Endothelial cell (in vitro differentiated cells): Measurements from ENCODE around the gene CFAP251. TPM values are rescaled to one million over a fixed set of nuclear protein-coding genes. Genes with fewer than 3 reads are reported as not detected.
"Not testable (repeated sequence)": the region's sequence is repeated elsewhere in the genome, so short reads cannot be mapped to it uniquely, and the experiment has no call there.

ENCODE experiments used
- DNase-seq: peaks from one replicate; pipeline ENCODE4 v3.0.0; 2021; ENCODE audit warnings: low spot score
- H3K27ac Mint-ChIP-seq: one replicate; pipeline ENCODE4 v1.8.0; 2021; ENCODE audit warnings: mixed read lengths, inconsistent platforms; ENCODE audit not compliant: unreplicated experiment
- H3K27me3 Mint-ChIP-seq: one replicate; pipeline ENCODE4 v1.8.0; 2021; ENCODE audit warnings: mild to moderate bottlenecking, moderate library complexity, mixed read lengths, inconsistent platforms; ENCODE audit not compliant: unreplicated experiment
- H3K36me3 Mint-ChIP-seq: one replicate; pipeline ENCODE4 v1.8.0; 2021; ENCODE audit warnings: mild to moderate bottlenecking, low read depth, mixed read lengths, inconsistent platforms; ENCODE audit not compliant: unreplicated experiment
- H3K4me1 Mint-ChIP-seq: one replicate; pipeline ENCODE4 v1.8.0; 2021; ENCODE audit warnings: mild to moderate bottlenecking, mixed read lengths, inconsistent platforms; ENCODE audit not compliant: unreplicated experiment
- H3K4me3 Mint-ChIP-seq: one replicate; pipeline ENCODE4 v1.8.0; 2021; ENCODE audit warnings: mild to moderate bottlenecking, mixed read lengths, inconsistent platforms; ENCODE audit not compliant: unreplicated experiment
- H3K9me3 Mint-ChIP-seq: one replicate; pipeline ENCODE4 v1.8.0; 2021; ENCODE audit warnings: mixed read lengths, inconsistent platforms; ENCODE audit not compliant: unreplicated experiment
- CTCF ChIP-seq: fragments of 200-600 bp; sonication (generic); IDR thresholded peaks from one replicate; pipeline ENCODE4 v1.5.0; 2021; ENCODE audit warnings: antibody characterized with exemption; ENCODE audit not compliant: unreplicated experiment
- total RNA-seq: library from RNA; stranded (reverse); fragmentation: NEBNext Ultra II Directional; extraction: Animal tissue kit (Norgen Biotek cat#: 25700); gene quantifications from one replicate; pipeline ENCODE4 v1.2.1, GENCODE V29; 2021; ENCODE audit not compliant: unreplicated experiment

Gene CFAP251
- total RNA-seq, 1 donor from 2014 or later: 0.80 TPM

GRCh38 chr12:121874071-121874470, 44.3 kb upstream of the CFAP251 start:
- no peaks in the 10 kb centered on the region for H3K9me3 Mint-ChIP-seq
- no peak for DNase-seq
- no peak overlapping the region for H3K4me3 Mint-ChIP-seq
- no peaks in the 10 kb centered on the region for H3K36me3 Mint-ChIP-seq
- TF ChIP-seq CTCF: no peak
- peaks cover 2% of the 10 kb centered on the region for H3K27me3 Mint-ChIP-seq
- H3K4me1 Mint-ChIP-seq: no peaks in the 10 kb centered on the region
- H3K27ac Mint-ChIP-seq: no peak overlapping the region

GRCh38 chr12:121875582-121875981, 42.8 kb upstream of the CFAP251 start:
- no peak for TF ChIP-seq CTCF
- no peaks in the 10 kb centered on the region for H3K36me3 Mint-ChIP-seq
- DNase-seq: no peak
- no peak overlapping the region for H3K4me3 Mint-ChIP-seq
- no peak overlapping the region for H3K27ac Mint-ChIP-seq
- no peaks in the 10 kb centered on the region for H3K4me1 Mint-ChIP-seq
- no peaks in the 10 kb centered on the region for H3K9me3 Mint-ChIP-seq
- H3K27me3 Mint-ChIP-seq: peaks cover 2% of the 10 kb centered on the region

GRCh38 chr12:121876080-121876447, 42.3 kb upstream of the CFAP251 start:
- not testable (repeated sequence) for H3K27me3 Mint-ChIP-seq, H3K36me3 Mint-ChIP-seq, H3K4me3 Mint-ChIP-seq, H3K27ac Mint-ChIP-seq, H3K4me1 Mint-ChIP-seq, H3K9me3 Mint-ChIP-seq, DNase-seq

DNA sequence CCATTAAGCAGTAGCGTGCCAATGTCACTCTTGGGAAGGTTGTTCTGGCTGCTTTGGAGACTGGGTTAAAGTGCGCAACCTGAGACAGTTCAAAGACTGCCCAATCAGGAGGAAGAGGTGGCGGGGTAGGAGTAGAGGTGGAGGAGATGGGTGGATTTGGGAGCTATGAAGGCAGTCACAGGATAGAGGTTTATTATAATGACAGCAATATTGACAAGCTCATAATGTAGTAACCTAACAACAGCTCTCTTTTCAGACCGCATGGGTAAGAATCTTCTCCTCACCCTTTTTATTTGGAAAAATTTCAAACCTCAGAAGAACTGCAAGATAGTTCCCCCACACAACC, 35.1 kb upstream of the CFAP251 start:
- Mint-ChIP-seq H3K27ac (no peak overlapping the region), H3K4me3 (no peak overlapping the region), H3K4me1 (peaks cover 8% of the 10 kb centered on the region), H3K9me3 (no peaks in the 10 kb centered on the region), H3K36me3 (no peaks in the 10 kb centered on the region), H3K27me3 (peaks cover 6% of the 10 kb centered on the region)
- DNase-seq: no peak
- TF ChIP-seq CTCF: no peak

GRCh38 chr12:121885129-121885528, 33.3 kb upstream of the CFAP251 start:
- not testable (repeated sequence) for H3K27me3 Mint-ChIP-seq, H3K36me3 Mint-ChIP-seq, H3K27ac Mint-ChIP-seq, H3K4me3 Mint-ChIP-seq, H3K9me3 Mint-ChIP-seq, DNase-seq
- peaks cover 15% of the 10 kb centered on the region for H3K4me1 Mint-ChIP-seq

GRCh38 chr12:121888083-121888477, 30.3 kb upstream of the CFAP251 start:
- no peaks in the 10 kb centered on the region for H3K9me3 Mint-ChIP-seq
- H3K27me3 Mint-ChIP-seq: no peaks in the 10 kb centered on the region
- no peaks in the 10 kb centered on the region for H3K36me3 Mint-ChIP-seq
- H3K27ac Mint-ChIP-seq: peak overlapping the region; percentile 72
- peaks cover 9% of the 10 kb centered on the region for H3K4me1 Mint-ChIP-seq
- no peak for DNase-seq
- no peak for TF ChIP-seq CTCF
- peak overlapping the region; percentile 98 for H3K4me3 Mint-ChIP-seq
